Measurements from ENCODE around the gene DSE. TPM values are rescaled to one million over a fixed set of nuclear protein-coding genes. Genes with fewer than 3 reads are reported as not detected.

Gene DSE
- total RNA-seq, 1 experiment from 2014 or later, result 43.3 TPM

DNA sequence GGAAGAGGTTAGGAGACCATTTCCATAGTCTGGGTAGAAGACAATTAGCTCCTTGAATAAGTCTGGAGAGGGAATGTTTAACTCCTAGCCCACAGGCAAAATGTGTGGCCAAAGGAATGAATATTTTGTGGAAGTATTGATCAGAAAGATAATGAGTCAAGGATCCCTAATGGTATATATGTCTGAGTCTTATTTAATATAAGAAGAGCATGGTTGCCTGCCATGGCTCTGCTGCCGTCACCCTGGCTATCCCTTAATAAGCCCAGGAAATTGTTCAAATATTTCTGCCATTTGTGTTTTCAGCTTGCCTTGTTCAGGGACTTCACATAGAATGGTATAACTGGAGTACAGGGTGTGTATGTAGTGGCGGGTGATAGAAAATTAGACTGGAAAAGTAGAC is 72.4 kb downstream of the DSE start:
- H3K9me3 ChIP-seq (ENCODE audit: insufficient read depth, low read depth), result no peaks in the 10 kb centered on the region
- peaks cover 25% of the 10 kb centered on the region for H3K4me1 ChIP-seq (replicated peaks; ENCODE audit: insufficient read depth)
- intact Hi-C loops (cut with micrococcal nuclease; ENCODE audit: unreplicated experiment), result no loop called here
- TF ChIP-seq EZH2 (IDR thresholded peaks at IDR 0.05; ENCODE audit: low read depth), result no peak
- TF ChIP-seq, protein P1, sequence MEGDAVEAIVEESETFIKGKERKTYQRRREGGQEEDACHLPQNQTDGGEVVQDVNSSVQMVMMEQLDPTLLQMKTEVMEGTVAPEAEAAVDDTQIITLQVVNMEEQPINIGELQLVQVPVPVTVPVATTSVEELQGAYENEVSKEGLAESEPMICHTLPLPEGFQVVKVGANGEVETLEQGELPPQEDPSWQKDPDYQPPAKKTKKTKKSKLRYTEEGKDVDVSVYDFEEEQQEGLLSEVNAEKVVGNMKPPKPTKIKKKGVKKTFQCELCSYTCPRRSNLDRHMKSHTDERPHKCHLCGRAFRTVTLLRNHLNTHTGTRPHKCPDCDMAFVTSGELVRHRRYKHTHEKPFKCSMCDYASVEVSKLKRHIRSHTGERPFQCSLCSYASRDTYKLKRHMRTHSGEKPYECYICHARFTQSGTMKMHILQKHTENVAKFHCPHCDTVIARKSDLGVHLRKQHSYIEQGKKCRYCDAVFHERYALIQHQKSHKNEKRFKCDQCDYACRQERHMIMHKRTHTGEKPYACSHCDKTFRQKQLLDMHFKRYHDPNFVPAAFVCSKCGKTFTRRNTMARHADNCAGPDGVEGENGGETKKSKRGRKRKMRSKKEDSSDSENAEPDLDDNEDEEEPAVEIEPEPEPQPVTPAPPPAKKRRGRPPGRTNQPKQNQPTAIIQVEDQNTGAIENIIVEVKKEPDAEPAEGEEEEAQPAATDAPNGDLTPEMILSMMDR (conservative IDR thresholded peaks at IDR 0.05), result no peak
- no peak overlapping the region for H3K27ac ChIP-seq
- no peak overlapping the region for H3K4me2 ChIP-seq
- H3K36me3 ChIP-seq (ENCODE audit: low read depth), result no peaks in the 10 kb centered on the region
- CTCF ChIA-PET, result interaction anchor here (0.6 kb wide), 1 partner anchor 27 kb away, joined by 3 read pairs; no protein-coding TSS in a partner anchor
- no peak overlapping the region for H3K4me3 ChIP-seq
- H3F3A ChIP-seq (ENCODE audit: insufficient read depth, low read depth), result 0 out of 2 replicates have a peak, but pooled peaks cover 11% of the 10 kb centered on the region
- no peak overlapping the region for H2AFZ ChIP-seq
- no TSS peak for BruUV-seq (replicated peaks)
- no peaks in the 10 kb centered on the region for H3K9me2 ChIP-seq (ENCODE audit: insufficient read depth)
- H3K79me2 ChIP-seq (ENCODE audit: low read depth), result no peaks in the 10 kb centered on the region
- POLR2A ChIA-PET (ENCODE audit: unreplicated experiment), result no interaction called here
- DNase-seq, result no peak
- H4K20me1 ChIP-seq (ENCODE audit: insufficient read depth), result no peaks in the 10 kb centered on the region
- H3K27me3 ChIP-seq (ENCODE audit: insufficient read depth, low read depth), result no peaks in the 10 kb centered on the region

DNA sequence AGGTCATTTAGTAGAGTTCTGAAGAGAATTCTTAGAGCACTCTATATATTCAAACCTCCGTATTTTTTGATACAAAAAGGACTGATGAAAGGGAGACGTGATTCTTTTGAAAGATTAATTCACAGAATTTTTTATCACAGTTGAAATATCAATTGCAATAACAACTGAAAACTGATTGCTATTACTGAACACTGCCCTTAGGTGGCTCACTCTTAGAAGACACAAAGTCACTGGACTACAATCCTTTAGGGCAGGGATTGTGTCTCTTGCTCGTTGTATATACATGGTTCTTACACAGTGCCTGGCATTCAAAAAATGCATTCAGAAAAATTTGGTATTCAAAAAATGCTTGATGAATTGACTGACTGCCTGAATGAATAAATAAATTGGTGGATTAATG is 73.3 kb downstream of the DSE start:
- intact Hi-C loops (cut with micrococcal nuclease; ENCODE audit: unreplicated experiment), result loop anchor here (1.0 kb wide), 1 partner anchor 162 kb away; no protein-coding TSS in a partner anchor
- Histone ChIP-seq H3K9me3 (ENCODE audit: insufficient read depth, low read depth) (no peaks in the 10 kb centered on the region), H4K20me1 (ENCODE audit: insufficient read depth) (no peaks in the 10 kb centered on the region), H3K9me2 (ENCODE audit: insufficient read depth) (no peaks in the 10 kb centered on the region), H3K79me2 (ENCODE audit: low read depth) (no peaks in the 10 kb centered on the region), H2AFZ (no peak overlapping the region), H3K4me2 (no peak overlapping the region), H3F3A (ENCODE audit: insufficient read depth, low read depth) (0 out of 2 replicates have a peak, but pooled peaks cover 11% of the 10 kb centered on the region), H3K4me1 (replicated peaks; ENCODE audit: insufficient read depth) (peaks cover 26% of the 10 kb centered on the region), H3K4me3 (no peak overlapping the region), H3K27ac (no peak overlapping the region), H3K36me3 (ENCODE audit: low read depth) (no peaks in the 10 kb centered on the region), H3K27me3 (ENCODE audit: insufficient read depth, low read depth) (no peaks in the 10 kb centered on the region)
- TF ChIP-seq, protein P1 (conservative IDR thresholded peaks at IDR 0.05), result peak; percentile 77
- TF ChIP-seq EZH2 (IDR thresholded peaks at IDR 0.05; ENCODE audit: low read depth), result no peak
- DNase-seq, result no peak
- ChIA-PET CTCF (no interaction called here), POLR2A (ENCODE audit: unreplicated experiment) (no interaction called here)
- no TSS peak for BruUV-seq (replicated peaks)

DNA sequence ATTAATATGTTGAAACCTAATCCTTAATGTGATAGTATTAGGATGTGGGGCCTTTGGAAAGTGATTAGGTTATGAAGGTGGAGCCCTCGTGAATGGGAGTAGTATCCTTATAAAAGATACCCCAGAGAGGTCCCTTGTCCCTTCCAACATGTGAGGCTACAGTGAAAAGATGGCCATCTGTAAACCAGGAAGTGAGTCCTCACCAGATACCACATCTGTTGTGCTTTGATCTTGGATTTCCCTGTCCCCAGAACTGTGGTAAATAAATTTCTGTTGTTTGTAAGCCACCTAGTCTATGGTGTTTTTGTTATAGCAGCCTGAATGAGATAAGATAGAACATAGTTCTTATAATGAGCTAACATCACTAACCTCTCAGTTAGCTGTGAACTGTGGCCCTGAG is 73.8 kb downstream of the DSE start:
- BruUV-seq (replicated peaks), result no TSS peak
- Histone ChIP-seq H4K20me1 (ENCODE audit: insufficient read depth) (no peaks in the 10 kb centered on the region), H3K79me2 (ENCODE audit: low read depth) (no peaks in the 10 kb centered on the region), H3K27me3 (ENCODE audit: insufficient read depth, low read depth) (no peaks in the 10 kb centered on the region), H3K4me2 (no peak overlapping the region), H2AFZ (no peak overlapping the region), H3K27ac (no peak overlapping the region), H3K4me3 (no peak overlapping the region), H3K4me1 (replicated peaks; ENCODE audit: insufficient read depth) (peaks cover 26% of the 10 kb centered on the region), H3K9me2 (ENCODE audit: insufficient read depth) (no peaks in the 10 kb centered on the region), H3F3A (ENCODE audit: insufficient read depth, low read depth) (0 out of 2 replicates have a peak, but pooled peaks cover 11% of the 10 kb centered on the region), H3K9me3 (ENCODE audit: insufficient read depth, low read depth) (no peaks in the 10 kb centered on the region), H3K36me3 (ENCODE audit: low read depth) (no peaks in the 10 kb centered on the region)
- no peak for DNase-seq
- ChIA-PET CTCF (no interaction called here), POLR2A (ENCODE audit: unreplicated experiment) (no interaction called here)
- intact Hi-C loops (cut with micrococcal nuclease; ENCODE audit: unreplicated experiment), result loop anchor here (1.0 kb wide), 1 partner anchor 162 kb away; no protein-coding TSS in a partner anchor
- TF ChIP-seq, protein P1 (conservative IDR thresholded peaks at IDR 0.05), result no peak
- no peak for TF ChIP-seq EZH2 (IDR thresholded peaks at IDR 0.05; ENCODE audit: low read depth)

All from PC-9 (cell line).